DMS153 (cell line): ENCODE results near the gene UBE2V1.

Experiments used
- DNase-seq: peaks from one replicate; lab custom pipeline; 2025; lab: John Stamatoyannopoulos, UW

UBE2V1 gene

DNA sequence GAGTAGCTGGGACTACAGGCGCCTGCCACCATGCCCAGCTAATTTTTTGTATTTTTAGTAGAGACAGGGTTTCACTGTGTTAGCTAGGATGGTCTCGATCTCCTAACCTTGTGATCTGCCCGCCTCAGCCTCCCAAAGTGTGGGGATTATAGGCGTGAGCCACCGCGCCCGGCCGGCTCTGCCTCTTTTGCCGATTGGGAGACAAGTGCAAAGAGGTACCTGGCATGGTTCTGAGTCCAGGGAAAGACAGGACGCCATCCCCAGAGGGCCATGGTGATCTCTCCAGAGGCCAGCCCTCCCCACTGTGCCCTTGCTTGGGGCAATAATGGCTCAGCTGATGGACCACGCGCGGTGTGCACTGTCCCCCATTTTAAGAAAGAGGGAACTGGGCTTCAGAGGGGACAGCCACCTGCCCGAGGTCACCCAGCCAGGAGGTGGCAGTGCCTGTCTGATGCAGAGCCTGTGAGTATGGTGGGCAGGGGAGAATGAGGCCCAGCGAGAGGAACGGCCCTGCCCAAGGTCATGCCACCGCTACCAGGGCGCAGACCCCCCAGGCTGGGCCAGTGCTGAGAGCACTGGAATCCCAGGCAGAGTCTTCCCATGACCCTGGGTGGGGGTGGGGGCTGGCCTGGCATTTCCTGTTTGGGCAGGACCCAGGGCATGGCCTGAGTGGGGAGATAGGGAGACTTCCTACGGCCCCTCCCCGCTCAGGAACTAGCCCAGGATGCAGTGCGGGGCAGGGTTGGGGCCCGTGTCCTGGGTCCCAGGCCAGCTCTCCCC lies 69.2 kb downstream of the UBE2V1 start:
- DNase-seq, result no peak

GRCh38 chr20:50042370-50043313 lies 70.3 kb downstream of the UBE2V1 start:
- no peak for DNase-seq

DNA sequence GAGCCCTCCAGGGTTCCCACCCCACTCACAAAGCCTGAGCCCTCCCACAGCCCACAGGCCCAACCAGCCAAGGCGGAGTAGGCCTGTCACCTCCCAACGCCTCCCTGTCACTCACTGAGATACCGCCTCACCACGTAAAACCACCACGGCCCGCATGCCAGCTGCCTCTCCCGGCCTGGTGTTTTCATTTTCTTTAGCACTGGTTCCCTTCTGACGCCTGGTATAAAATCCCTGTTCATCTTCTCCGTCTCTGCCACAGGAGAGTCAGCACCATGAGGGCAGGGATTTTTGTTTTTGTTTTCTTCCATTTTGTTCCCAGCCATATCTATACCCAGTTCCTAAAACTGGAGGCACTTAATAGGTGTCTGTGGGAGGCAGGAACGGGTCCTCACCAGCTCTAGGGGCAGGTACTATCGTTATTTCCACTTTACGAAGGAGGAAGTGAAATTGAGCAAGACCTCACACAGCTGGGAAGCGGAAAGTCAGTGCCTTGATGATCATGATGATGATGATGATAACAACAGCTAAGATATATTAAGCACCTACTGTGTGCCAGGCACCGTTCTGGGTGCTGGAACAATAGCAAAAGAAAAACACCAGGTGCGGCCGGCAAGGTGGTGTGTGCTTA lies 71.6 kb downstream of the UBE2V1 start:
- DNase-seq, result peak; percentile 8

DNA sequence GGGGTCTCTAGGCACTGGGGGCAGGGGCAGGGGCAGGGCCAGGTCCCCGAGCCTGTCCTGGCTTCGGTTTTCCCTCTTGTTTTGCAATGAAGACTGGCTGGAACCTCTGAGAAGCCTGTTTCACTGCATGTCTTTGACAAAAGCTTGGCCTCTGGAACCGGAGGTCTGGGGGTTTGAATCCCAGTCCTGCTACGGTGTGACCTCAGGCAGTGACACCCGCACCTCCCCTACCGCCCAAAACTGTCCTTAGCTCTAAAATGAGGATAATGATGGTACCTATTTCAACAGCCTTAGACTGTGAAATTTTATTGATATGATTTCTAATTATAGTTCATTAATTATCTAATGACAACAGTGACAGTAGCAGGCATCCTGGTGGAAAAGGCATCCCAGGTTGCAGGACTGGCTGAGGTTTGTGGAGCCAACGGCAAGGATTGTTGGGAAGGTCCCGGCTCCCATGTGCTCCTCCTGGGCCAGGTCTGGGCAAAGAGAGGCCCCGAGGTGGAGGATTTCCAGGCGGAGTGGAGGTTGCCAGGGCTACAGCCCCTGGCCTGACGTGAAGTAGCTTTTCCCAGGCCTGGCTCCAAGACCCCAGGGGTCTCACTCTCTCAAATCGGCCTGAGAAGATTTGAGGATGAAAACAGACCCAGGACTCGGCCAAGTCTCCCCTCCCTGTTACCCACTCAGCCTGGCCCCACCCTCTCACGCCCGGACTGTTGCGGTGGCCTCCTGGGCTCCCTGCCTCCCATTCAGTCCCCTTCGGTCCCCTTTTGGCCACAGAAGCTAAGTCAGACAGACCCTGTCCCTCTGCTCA lies 72.3 kb downstream of the UBE2V1 start:
- no peak for DNase-seq

DNA sequence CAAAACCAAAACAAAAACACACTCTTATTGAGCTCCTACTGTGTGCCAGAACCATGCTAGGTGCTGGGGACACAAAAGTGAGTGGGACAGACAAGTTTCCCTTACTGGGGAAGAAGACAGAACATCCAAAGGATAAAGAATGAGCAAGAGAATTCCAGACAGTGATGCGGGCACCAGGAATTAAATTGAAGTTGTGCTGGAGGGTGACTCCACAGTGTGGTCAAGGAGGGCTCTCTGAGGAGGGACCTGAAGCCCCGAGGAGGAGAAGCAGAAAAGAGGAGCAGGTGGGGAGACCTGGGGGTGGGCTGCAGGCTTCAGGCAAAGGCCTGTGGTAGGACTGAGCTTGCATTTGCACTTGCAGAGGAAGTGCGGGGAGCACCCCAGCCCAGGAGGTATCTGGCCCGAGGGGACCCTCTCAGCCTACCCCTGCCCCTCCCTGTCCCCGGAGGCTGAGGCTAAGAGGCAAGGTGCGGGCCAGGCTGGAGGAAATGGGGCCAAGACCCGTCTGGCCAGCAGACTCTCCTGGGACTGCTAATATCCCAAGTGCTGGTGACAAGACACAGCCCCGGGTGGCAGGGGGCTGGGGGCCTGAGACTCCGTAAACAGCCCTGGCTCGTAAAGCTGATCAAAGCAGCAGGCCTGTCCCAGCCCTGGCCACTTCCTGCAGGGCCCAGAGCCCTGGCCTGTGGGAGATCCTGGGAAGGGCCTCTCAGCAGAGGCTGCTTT lies 73.1 kb downstream of the UBE2V1 start:
- DNase-seq, result no peak

- peak; percentile 93 for DNase-seq
These were observed 74.4 kb downstream of the UBE2V1 start for GRCh38 chr20:50038574-50038991.

GRCh38 chr20:50038169-50038568 lies 74.8 kb downstream of the UBE2V1 start:
- DNase-seq, result no peak

DNA sequence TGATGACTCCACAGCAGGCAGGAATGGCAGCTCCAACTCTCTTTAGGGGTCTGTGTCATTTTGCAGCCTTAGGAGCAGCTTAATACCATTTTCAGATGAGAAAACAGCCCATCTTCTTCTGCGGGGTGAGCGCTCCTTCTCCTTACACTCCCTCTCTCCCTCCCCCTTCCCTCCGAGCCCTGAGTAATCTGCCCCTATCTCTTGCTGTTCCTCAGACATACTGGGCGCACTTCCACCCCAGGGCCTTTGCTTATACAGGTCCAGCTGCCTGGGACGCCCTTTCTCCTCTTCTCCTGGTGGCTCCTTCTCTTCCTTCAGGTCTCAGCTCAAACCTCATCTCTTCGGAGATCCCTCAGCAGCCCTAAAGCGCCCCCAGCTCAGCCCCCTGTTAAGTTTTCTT lies 75.4 kb downstream of the UBE2V1 start:
- no peak for DNase-seq

GRCh38 chr20:50037123-50037522 lies 75.8 kb downstream of the UBE2V1 start:
- DNase-seq, result no peak

GRCh38 chr20:50036703-50037102 lies 76.2 kb downstream of the UBE2V1 start:
- no peak for DNase-seq

GRCh38 chr20:50034567-50035180 lies 78.3 kb downstream of the UBE2V1 start:
- no peak for DNase-seq

GRCh38 chr20:50032955-50033666 lies 79.8 kb downstream of the UBE2V1 start:
- no peak for DNase-seq
